ENCODE data around the gene GPR55.

GPR55 gene

DNA sequence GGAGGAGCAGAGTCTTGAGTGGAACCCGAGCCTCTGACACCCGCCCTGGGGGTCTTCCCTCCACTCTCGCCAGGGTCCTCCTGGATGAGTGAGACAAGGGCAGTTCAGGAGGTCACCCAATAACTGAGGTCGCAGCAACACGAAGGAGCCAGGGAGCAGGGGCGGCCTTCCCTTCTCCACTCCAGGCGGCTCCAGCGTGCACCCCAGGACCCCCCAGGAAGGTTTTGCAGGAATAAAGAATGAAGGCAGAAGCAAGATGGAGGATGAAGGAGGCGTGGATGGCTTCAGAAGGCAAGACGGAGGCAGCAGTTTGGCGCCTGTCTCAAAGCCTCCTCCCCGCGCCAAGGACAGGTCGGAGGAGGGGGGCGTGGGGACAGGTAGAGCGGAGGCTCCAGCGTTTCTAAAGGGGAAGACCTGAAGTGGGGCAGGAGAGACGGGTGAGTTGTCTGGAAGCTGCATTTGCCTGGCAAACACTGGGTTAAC is 60.9 kb downstream of the GPR55 start:
- no peak for TF ChIP-seq ZFX (IDR thresholded peaks at IDR 0.05)
- TF ChIP-seq, protein P1, sequence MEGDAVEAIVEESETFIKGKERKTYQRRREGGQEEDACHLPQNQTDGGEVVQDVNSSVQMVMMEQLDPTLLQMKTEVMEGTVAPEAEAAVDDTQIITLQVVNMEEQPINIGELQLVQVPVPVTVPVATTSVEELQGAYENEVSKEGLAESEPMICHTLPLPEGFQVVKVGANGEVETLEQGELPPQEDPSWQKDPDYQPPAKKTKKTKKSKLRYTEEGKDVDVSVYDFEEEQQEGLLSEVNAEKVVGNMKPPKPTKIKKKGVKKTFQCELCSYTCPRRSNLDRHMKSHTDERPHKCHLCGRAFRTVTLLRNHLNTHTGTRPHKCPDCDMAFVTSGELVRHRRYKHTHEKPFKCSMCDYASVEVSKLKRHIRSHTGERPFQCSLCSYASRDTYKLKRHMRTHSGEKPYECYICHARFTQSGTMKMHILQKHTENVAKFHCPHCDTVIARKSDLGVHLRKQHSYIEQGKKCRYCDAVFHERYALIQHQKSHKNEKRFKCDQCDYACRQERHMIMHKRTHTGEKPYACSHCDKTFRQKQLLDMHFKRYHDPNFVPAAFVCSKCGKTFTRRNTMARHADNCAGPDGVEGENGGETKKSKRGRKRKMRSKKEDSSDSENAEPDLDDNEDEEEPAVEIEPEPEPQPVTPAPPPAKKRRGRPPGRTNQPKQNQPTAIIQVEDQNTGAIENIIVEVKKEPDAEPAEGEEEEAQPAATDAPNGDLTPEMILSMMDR (conservative IDR thresholded peaks at IDR 0.05) = no peak
- H3K27ac ChIP-seq = peak overlapping the region; percentile 78

DNA sequence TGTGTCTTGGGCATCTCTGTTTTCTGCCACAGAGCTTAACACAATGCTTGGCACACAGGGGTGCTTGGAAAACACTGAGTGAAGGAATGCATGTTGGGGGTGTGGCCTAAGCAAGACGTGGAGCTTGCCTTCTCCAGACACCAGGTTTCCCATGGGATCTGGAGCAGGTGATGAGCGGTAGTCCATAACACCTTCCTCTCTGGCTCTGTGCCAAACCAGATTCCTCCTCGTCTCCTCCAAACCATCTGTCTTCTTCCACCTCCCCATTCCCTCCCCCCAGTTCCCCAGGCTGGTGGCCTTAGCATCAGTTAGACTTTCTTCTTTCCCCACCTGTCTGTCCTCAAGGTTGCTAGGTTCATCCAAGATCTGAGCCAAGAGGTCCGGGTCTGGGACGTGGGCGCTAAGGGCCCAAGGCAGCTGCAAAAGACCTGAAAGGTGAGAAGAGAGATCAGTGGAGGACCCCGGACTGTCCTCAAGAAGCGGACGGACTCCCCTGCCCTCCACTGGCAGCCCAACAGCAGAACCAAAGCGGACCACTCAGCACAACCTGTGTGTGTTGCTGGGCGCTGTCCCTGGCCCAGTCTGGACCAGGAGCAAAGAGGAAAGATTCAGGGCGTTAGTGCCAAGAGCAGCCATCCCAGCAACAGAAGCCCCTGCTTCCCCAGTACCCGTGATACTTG is 61.5 kb downstream of the GPR55 start:
- no peak for TF ChIP-seq ZFX (IDR thresholded peaks at IDR 0.05)
- H3K27ac ChIP-seq = no peak overlapping the region

DNA sequence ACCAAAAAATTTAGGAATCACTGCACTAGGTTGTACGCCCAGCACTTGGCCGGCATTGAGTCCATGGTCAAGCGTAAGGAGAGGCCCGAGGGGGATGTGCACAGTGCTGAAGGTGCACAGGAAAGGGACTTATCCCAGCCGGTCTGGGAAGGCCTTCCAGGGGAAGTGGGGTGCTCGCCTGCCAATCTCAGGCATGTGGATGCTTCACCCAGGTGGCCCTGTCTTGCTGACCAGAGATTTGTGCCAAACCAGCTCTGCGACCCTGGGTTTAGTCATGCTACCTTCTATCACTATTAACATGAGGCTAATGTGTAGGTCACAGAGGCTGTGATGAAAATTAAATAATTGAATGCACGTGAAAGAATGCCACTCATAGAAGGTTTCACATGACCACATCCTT is 62.0 kb downstream of the GPR55 start:
- TF ChIP-seq, protein P1 (conservative IDR thresholded peaks at IDR 0.05) = no peak
- TF ChIP-seq ZFX (IDR thresholded peaks at IDR 0.05) = no peak
- no peak overlapping the region for H3K27ac ChIP-seq

DNA sequence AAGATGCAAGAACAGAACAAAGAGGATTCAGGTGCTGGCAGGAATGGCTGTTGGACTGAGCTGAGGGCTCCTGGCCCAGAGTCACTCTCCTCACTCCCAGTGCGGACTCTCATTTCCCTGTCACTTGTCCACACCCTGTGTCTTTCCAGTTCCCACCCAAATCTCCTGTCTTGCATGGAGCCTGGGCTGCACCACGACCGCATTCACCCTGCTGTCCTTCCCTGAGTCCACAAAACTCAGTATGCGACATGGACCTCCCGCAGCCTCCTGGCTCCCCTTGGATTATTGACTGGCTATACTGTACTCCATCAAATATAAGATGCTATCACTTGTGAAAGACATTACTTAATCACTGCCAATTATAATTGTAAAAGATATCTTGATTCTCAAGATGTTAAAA is 62.8 kb downstream of the GPR55 start:
- TF ChIP-seq ZFX (IDR thresholded peaks at IDR 0.05) = no peak
- TF ChIP-seq, protein P1 (conservative IDR thresholded peaks at IDR 0.05) = no peak

DNA sequence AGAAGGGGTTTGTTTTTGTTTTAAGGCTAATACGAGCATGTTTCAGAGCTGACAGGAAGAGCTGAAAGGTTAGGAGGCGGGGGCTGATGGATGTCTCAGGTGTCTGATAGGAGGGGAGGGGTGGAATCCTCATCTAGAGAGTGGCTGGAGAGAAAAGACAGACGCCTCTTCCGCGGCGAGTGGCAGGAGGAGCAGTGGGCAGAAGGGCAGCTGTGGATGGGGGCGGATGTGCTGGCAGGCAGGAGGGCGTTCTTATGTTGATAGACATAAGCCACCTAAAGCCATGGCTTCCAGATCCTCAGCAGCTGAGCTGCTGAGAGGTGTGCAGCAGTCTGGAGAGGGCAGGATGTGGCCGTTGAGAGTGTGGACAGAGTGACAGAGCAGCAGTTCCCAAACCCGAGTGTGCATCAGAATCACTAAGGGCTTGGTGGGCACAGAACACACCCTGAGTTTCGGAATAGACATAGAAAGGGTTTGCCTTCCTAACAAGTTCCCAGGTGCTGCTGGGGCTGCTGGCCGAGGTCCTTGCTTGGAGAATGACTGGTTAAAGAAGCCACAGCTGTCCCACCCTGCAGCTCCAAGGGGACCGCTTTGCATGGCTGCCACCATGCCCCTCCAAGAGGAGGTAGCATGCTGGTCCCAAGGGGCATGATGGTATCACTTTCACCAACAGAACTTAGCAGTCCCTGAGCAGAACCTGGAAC is 63.3 kb downstream of the GPR55 start:
- TF ChIP-seq ZFX (IDR thresholded peaks at IDR 0.05) = no peak
- TF ChIP-seq, protein P1 (conservative IDR thresholded peaks at IDR 0.05) = no peak
- no peak overlapping the region for H3K27ac ChIP-seq

More for the DNA sequence above, 62.8 kb downstream of the GPR55 start:
- H3K27ac ChIP-seq = no peak overlapping the region

All from C4-2B (cell line).